ENCODE data around the gene FLOT1. TPM values are rescaled to one million over a fixed set of nuclear protein-coding genes. Genes with fewer than 3 reads are reported as not detected.

Gene FLOT1
- total and polyA plus RNA-seq, 7 donors, result 141 to 206 (median 174) TPM

DNA sequence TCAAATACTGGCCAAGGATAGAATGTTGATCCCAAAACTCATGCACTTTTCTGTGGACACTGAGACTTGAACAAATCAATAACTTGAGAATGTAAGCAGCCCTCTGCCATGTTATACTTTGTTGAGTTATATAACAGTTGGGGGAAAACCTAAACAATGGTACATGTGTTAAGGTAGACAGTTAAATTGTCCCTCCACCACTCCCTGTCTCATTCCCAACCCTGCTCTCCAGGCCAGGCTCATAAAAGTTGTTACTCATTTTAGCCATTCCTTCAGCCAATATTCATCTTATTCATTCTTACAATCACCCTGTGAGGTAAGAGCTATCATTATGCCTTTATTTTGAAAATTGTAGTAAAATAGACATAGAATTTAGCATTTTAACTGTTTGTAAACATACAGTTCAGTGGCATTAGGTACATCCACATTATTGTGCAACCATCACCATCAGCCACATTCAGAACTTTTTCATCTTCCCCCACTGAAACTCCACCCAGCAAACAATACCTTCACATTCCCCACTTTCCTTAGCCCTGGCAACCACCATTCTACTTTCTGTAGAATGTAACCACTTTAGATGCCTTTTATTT is 40.0 kb upstream of the FLOT1 start:
- DNase-seq, result no peak
- no peak overlapping the region for H3K4me3 ChIP-seq
- H3K27me3 ChIP-seq, result no peaks in the 10 kb centered on the region
- intact Hi-C loops (cut with DNase I), result loop anchor here (1.0 to 2.0 kb wide), 2 partner anchors 30 to 100 kb away; no protein-coding TSS in a partner anchor
- H3K9me3 ChIP-seq, result no peaks in the 10 kb centered on the region
- TF ChIP-seq POLR2A (IDR thresholded peaks at IDR 0.05) (no peak), POLR2AphosphoS5 (IDR thresholded peaks at IDR 0.05) (peak; percentile 28 to 73 (median 51))
- peak overlapping the region; percentile 85 to 90 (median 88) for H3K27ac ChIP-seq
- H3K4me1 ChIP-seq, result peaks cover 2 to 54% (median 50%) of the 10 kb centered on the region in 4 donors
- H3K36me3 ChIP-seq, result no peaks in the 10 kb centered on the region

DNA sequence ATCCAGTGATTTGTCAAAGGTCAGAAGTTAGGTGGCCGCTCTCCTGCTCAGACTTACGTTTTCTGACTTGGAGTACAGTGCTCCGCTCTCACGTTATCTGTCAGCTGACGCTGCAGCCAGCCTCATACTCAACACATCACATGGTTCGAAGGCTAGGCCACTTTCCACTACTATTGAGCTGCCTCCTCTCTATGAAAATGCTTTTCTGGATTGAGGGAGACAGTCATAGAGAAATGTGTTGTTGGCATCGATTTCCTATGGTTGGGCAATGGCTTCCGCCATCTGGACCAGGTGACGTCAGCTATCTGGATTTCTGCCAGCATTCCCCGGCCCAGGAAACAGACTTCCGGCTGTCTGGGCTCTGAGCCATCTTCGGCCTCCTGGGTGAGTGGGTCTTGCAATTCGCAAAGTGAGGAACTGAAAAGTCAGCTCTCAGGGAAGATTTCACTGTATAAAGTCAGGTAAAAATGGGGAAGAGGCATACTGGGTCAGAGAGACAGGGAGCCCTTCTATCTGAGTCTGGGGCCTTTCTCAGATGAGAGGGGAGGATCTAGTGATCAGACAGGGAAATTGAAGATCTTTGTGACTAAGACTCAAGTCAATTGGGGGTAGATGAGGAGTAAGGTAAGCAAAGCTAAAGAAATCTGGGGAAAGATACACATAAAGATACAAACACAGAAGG is 39.4 kb upstream of the FLOT1 start:
- intact Hi-C loops (cut with DNase I), result loop anchor here (1.0 to 2.0 kb wide), 3 partner anchors 30 to 99 kb away; partner anchors contain the start of gene FLOT1
- WGBS, 2 donors, result 19 to 24% methylated on average over 13 of the region's 13 CpGs
- Histone ChIP-seq H3K4me1 (peaks cover 2 to 54% (median 47%) of the 10 kb centered on the region in 4 donors), H3K9me3 (no peaks in the 10 kb centered on the region), H3K4me3 (no peak overlapping the region), H3K27ac (peak overlapping the region; percentile 85 to 90 (median 88)), H3K27me3 (no peaks in the 10 kb centered on the region), H3K36me3 (no peaks in the 10 kb centered on the region)
- peak; percentile 88 to 94 (median 92) for TF ChIP-seq POLR2AphosphoS5 (IDR thresholded peaks at IDR 0.05)
- TF ChIP-seq POLR2A (IDR thresholded peaks at IDR 0.05), result peak in 1 of 2 donors; percentile 19
- TF ChIP-seq, protein P1, sequence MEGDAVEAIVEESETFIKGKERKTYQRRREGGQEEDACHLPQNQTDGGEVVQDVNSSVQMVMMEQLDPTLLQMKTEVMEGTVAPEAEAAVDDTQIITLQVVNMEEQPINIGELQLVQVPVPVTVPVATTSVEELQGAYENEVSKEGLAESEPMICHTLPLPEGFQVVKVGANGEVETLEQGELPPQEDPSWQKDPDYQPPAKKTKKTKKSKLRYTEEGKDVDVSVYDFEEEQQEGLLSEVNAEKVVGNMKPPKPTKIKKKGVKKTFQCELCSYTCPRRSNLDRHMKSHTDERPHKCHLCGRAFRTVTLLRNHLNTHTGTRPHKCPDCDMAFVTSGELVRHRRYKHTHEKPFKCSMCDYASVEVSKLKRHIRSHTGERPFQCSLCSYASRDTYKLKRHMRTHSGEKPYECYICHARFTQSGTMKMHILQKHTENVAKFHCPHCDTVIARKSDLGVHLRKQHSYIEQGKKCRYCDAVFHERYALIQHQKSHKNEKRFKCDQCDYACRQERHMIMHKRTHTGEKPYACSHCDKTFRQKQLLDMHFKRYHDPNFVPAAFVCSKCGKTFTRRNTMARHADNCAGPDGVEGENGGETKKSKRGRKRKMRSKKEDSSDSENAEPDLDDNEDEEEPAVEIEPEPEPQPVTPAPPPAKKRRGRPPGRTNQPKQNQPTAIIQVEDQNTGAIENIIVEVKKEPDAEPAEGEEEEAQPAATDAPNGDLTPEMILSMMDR (IDR thresholded peaks at IDR 0.05), result no peak
- peak; percentile 76 to 96 (median 86) for TF ChIP-seq EP300 (IDR thresholded peaks at IDR 0.05)
- DNase-seq, result peak; percentile 99

DNA sequence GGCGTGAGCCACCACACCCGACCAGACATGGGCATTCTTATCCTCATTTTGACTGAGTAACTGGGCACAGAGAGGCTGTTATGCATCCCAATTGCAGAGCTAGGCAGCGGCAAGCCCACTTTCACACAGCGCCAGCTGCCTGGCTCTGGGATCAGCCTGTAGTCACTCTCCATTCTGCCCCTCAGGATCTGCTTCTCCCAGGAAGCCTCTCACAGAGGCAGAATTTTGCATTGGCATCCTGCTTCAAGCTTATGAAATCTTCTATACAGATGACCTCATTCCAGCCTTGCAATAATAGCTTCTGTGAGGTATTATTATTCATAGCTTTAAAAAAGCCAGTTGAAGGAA is 38.9 kb upstream of the FLOT1 start:
- WGBS, 2 donors, result 87 to 89% methylated on average over 4 of the region's 4 CpGs
- DNase-seq, result no peak
- no peaks in the 10 kb centered on the region for H3K27me3 ChIP-seq
- intact Hi-C loops (cut with DNase I), result loop anchor here (2.0 kb wide), 1 partner anchor 39 kb away; the partner anchor contains the start of gene FLOT1
- peaks cover 2 to 54% (median 47%) of the 10 kb centered on the region in 4 donors for H3K4me1 ChIP-seq
- no peaks in the 10 kb centered on the region for H3K36me3 ChIP-seq
- TF ChIP-seq POLR2A (IDR thresholded peaks at IDR 0.05) (no peak), EP300 (IDR thresholded peaks at IDR 0.05) (no peak), POLR2AphosphoS5 (IDR thresholded peaks at IDR 0.05) (no peak)
- TF ChIP-seq, protein P1 (IDR thresholded peaks at IDR 0.05), result no peak
- peak overlapping the region; percentile 85 to 90 (median 88) for H3K27ac ChIP-seq
- no peaks in the 10 kb centered on the region for H3K9me3 ChIP-seq
- no peak overlapping the region for H3K4me3 ChIP-seq

DNA sequence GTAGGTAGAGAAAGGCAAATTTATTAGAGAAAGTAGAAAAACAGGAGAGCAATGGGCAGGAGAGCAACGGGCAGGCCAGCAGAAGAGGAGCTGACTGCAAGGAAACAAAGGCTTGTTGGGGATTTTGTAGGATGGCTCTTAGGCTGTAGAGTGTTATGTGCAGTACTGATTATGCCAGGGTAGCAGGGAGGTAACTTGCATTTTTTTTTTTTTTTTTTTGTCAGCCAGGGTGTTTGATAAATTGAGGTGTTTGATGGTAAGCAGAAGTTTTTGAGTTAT is 38.1 kb upstream of the FLOT1 start:
- H3K4me3 ChIP-seq, result no peak overlapping the region
- no peak for DNase-seq
- no peaks in the 10 kb centered on the region for H3K36me3 ChIP-seq
- WGBS, 2 donors, result 90 to 95% methylated on average over 1 of the region's 1 CpG
- H3K4me1 ChIP-seq, result peaks cover 2 to 50% (median 47%) of the 10 kb centered on the region in 4 donors
- no peaks in the 10 kb centered on the region for H3K27me3 ChIP-seq
- no peaks in the 10 kb centered on the region for H3K9me3 ChIP-seq
- intact Hi-C loops (cut with DNase I), result loop anchor here (2.0 kb wide), 1 partner anchor 38 kb away; the partner anchor contains the start of gene FLOT1
- TF ChIP-seq POLR2AphosphoS5 (IDR thresholded peaks at IDR 0.05) (no peak), POLR2A (IDR thresholded peaks at IDR 0.05) (no peak), EP300 (IDR thresholded peaks at IDR 0.05) (no peak)
- TF ChIP-seq, protein P1 (IDR thresholded peaks at IDR 0.05), result no peak
- H3K27ac ChIP-seq, result peak overlapping the region; percentile 85 to 90 (median 88)

DNA sequence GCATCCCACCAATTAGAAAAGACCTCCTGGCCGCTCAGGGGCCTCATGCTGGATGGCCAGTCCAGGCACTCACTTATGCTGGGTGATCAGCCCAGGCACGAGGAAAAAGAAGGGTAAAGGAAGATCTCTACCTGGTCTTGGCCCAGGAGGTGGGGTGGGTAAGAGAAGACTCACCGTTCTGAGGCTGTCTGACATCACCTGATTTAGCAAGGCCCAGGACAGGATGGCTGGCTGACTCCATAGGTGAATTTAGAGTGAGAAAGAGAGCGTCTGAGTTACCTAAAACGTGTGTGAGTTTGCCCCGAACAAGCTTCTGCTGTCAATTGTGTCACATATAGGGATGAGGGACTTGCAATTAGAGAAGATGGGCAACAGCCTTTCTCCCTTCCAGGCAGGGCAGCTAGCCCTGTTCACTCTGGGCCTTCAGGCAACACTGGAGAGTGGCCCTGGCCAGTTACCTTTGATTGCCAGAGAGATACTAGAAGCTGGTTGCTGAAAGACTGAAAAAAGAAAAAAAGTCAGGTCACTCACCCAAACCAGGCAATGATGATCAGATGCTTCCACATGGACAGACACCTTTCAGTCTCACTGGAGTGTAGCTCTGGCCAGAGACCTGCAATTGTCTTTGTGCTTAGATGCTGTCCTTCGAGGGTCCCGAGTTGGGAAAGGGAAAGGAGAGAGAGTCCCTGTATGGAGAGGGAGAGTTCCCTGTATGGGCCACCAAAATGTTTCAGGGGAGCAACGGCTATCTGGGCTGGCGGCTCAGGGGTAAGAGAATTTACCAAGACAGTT is 37.6 kb upstream of the FLOT1 start:
- intact Hi-C loops (cut with DNase I), result loop anchor here (2.0 kb wide), 1 partner anchor 37 kb away; the partner anchor contains the start of gene FLOT1

More for the DNA sequence above, 37.6 kb upstream of the FLOT1 start:
- H3K27ac ChIP-seq, result peak overlapping the region; percentile 70 to 90 (median 87)
- H3K36me3 ChIP-seq, result no peaks in the 10 kb centered on the region
- no peak for DNase-seq
- no peak overlapping the region for H3K4me3 ChIP-seq
- peaks cover 2 to 50% (median 47%) of the 10 kb centered on the region in 4 donors for H3K4me1 ChIP-seq
- H3K9me3 ChIP-seq, result no peaks in the 10 kb centered on the region
- TF ChIP-seq POLR2AphosphoS5 (IDR thresholded peaks at IDR 0.05) (no peak), POLR2A (IDR thresholded peaks at IDR 0.05) (no peak), EP300 (IDR thresholded peaks at IDR 0.05) (no peak)
- TF ChIP-seq, protein P1 (IDR thresholded peaks at IDR 0.05), result no peak
- no peaks in the 10 kb centered on the region for H3K27me3 ChIP-seq
- 88 to 90% methylated on average over 10 of the region's 10 CpGs for WGBS, 2 donors
